Measurements from ENCODE around the gene TSHZ2. TPM values are rescaled to one million over a fixed set of nuclear protein-coding genes. Genes with fewer than 3 reads are reported as not detected.
"Not testable (repeated sequence)": the region's sequence is repeated elsewhere in the genome, so short reads cannot be mapped to it uniquely, and the experiment has no call there.

The TSHZ2 gene
- total RNA-seq, 1 donor from 2014 or later: 0.06 TPM

DNA sequence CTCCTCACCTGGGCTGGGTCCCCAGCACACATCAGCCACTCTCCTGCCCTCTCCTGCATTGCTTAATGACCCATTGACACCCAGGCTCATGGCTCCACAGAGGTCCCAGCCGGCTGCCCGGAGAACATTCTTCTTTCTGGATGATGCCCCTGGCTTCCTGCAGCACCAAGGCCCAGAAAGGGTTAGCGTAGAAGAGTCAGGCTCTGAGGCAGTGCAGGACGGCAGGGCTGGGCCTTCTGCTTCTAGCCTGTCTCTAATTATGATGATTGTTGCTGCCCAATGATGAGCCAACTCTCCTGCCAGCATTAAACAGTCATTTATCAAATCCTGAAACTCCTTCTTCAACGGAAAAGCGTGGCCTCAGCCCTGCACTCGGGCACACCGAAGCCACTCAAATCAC is 555.0 kb downstream of the TSHZ2 start:
- H3K4me3 ChIP-seq (ENCODE audit: low read depth, low read length): no peak overlapping the region
- DNase-seq (ENCODE audit: low read depth): no peak
- TF ChIP-seq, protein P1, sequence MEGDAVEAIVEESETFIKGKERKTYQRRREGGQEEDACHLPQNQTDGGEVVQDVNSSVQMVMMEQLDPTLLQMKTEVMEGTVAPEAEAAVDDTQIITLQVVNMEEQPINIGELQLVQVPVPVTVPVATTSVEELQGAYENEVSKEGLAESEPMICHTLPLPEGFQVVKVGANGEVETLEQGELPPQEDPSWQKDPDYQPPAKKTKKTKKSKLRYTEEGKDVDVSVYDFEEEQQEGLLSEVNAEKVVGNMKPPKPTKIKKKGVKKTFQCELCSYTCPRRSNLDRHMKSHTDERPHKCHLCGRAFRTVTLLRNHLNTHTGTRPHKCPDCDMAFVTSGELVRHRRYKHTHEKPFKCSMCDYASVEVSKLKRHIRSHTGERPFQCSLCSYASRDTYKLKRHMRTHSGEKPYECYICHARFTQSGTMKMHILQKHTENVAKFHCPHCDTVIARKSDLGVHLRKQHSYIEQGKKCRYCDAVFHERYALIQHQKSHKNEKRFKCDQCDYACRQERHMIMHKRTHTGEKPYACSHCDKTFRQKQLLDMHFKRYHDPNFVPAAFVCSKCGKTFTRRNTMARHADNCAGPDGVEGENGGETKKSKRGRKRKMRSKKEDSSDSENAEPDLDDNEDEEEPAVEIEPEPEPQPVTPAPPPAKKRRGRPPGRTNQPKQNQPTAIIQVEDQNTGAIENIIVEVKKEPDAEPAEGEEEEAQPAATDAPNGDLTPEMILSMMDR (conservative IDR thresholded peaks at IDR 0.05; ENCODE audit: low read depth, low read length): no peak

DNA sequence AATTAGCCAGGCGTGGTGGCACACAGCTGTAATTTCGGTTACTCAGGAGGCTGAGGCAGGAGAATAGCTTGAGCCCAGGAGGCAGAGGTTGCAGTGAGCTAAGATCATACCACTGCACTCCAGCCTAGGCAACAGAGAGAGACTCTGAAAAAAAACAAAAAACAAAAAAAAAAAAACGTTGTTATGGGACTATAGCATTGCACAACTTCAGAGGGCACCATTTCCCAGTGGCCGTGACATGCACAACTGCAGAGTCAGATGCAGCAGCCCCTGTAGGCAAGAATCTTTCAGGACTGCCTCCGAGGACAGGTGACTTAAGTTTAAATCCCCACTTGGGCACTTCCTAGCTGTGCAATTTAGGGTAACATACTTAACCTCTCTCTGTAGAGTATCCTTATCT is 557.5 kb downstream of the TSHZ2 start:
- TF ChIP-seq, protein P1 (conservative IDR thresholded peaks at IDR 0.05; ENCODE audit: low read depth, low read length): no peak
- no peak for DNase-seq (ENCODE audit: low read depth)
- no peak overlapping the region for H3K4me3 ChIP-seq (ENCODE audit: low read depth, low read length)

- TF ChIP-seq, protein P1 (conservative IDR thresholded peaks at IDR 0.05; ENCODE audit: low read depth, low read length): no peak
- no peak for DNase-seq (ENCODE audit: low read depth)
Measured at GRCh38 chr20:53530440-53530839, 558.3 kb downstream of the TSHZ2 start.

DNA sequence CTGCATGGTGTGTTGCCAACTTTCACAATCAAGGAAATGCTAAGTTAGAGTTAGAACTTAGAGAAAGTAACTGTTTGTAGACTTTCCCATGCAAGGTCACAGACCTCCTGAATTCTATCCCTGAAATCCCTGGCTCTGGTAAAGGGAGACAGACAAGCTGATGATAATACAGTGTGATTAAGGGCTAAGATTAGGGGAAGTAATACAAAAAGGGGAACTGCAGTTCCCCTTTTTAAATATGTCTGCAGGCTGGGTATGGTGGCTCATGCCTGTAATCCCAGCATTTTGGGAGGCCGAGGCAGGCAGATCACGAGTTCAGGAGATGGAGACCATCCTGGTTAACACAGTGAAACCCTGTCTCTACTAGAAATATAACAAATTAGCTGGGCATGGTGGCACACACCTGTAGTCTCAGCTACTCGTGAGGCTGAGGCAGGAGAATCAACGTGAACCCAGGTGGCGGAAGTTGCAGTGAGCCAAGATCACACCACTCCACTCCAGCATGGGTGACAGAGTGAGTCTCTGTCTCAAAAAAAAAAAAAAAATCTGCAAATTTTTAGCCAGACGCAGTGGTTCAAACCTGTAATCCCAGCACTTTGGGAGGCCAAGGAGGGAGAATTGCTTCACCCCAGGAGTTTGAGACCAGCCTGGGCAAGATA is 560.6 kb downstream of the TSHZ2 start:
- not testable (repeated sequence) for H3K4me3 ChIP-seq (ENCODE audit: low read depth, low read length); DNase-seq (ENCODE audit: low read depth)

More at GRCh38 chr20:53530440-53530839, 558.3 kb downstream of the TSHZ2 start:
- H3K4me3 ChIP-seq (ENCODE audit: low read depth, low read length): no peak overlapping the region

GRCh38 chr20:53533500-53533899 is 561.3 kb downstream of the TSHZ2 start:
- DNase-seq (ENCODE audit: low read depth): no peak
- TF ChIP-seq, protein P1 (conservative IDR thresholded peaks at IDR 0.05; ENCODE audit: low read depth, low read length): no peak
- H3K4me3 ChIP-seq (ENCODE audit: low read depth, low read length): no peak overlapping the region

DNA sequence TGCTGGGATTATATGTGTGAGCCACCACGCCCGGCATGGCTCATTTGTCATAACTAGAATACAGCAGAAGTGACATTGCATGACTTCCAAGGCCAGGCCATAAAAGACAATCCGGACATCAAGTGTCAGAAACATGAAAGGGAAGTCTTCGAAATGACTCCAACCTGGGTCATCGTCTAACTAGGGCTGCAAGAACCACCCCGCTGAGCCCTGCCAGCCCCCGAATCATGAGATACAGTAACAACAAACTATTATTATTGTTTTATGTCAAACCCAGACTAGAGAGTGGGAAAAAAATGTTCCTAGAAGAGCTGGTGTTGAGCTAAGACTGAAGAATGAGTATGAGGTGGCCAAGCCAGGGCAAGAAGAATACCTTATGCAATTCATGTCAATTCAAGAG is 561.9 kb downstream of the TSHZ2 start:
- TF ChIP-seq, protein P1 (conservative IDR thresholded peaks at IDR 0.05; ENCODE audit: low read depth, low read length): no peak
- DNase-seq (ENCODE audit: low read depth): no peak
- H3K4me3 ChIP-seq (ENCODE audit: low read depth, low read length): no peak overlapping the region

DNA sequence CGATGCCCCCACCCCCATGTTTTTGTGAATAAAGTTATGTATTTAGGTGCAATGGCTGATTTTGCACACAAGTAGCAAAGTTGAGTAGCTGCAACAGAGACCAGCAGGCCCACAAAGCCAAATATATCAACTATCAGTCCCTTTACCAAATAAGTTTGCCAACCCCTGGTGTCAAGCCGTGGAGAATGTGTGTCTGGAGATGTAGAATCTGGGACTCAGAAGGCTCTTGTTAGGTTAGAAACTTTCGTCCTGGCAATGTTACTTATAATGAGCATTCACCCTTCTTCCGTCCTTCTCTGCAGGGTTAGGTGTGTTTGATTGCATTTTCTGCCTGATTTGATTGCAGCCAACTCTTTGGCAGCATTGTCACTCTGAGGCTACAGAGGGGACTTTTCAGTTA is 563.7 kb downstream of the TSHZ2 start:
- no peak for DNase-seq (ENCODE audit: low read depth)
- no peak overlapping the region for H3K4me3 ChIP-seq (ENCODE audit: low read depth, low read length)
- TF ChIP-seq, protein P1 (conservative IDR thresholded peaks at IDR 0.05; ENCODE audit: low read depth, low read length): no peak

GRCh38 chr20:53536382-53536781 is 564.2 kb downstream of the TSHZ2 start:
- H3K4me3 ChIP-seq (ENCODE audit: low read depth, low read length); DNase-seq (ENCODE audit: low read depth): not testable (repeated sequence)
